Stimulated activated naive CD8-positive, alpha-beta T cell treated with anti-CD3 and anti-CD28 coated beads, Interleukin-15, Interleukin-2, amounts not matched to agents 100 U/mL and 50 U/mL, for 24 hours (primary cell): ENCODE results near the gene HMG20B.
"Not testable (repeated sequence)": the region's sequence is repeated elsewhere in the genome, so short reads cannot be mapped to it uniquely, and the experiment has no call there.

Experiments
- ATAC-seq: fragments of 150-1000 bp; cut with Tn5 transposase; one replicate; pipeline ENCODE4 v1.10.0; 2021
- DNase-seq: peaks from one replicate; pipeline ENCODE4 v3.0.0; 2021

HMG20B gene

DNA sequence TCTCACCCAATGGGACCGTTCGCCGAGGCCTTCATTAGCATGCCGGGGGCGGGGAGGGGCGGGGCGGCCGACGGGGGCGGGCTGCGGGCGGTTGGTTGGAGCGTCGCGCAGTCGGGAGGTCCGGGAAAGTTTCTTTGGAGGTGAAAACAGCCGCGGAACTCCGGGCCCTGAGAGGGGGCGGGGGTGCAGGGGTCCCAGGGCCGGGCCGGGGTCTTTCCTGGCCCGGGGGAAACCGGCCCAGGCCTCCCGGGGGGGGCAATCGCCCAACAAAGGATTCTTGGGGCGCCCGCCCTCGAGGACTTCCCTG is at the start of gene HMG20B:
Gene HMG20B, plus strand, starts transcription at position 90 of the 307 bp plus-strand sequence. CDS start 366 bp downstream, outside the sequence.
- peak; percentile 0 for ATAC-seq
- no peak for DNase-seq

GRCh38 chr19:3523361-3524077 is 49.2 kb upstream of the HMG20B start:
- DNase-seq = no peak
- ATAC-seq = no peak

GRCh38 chr19:3524078-3524842 is 48.5 kb upstream of the HMG20B start:
- ATAC-seq = no peak
- DNase-seq = no peak

GRCh38 chr19:3524904-3525451 is 47.8 kb upstream of the HMG20B start:
- no peak for ATAC-seq

DNA sequence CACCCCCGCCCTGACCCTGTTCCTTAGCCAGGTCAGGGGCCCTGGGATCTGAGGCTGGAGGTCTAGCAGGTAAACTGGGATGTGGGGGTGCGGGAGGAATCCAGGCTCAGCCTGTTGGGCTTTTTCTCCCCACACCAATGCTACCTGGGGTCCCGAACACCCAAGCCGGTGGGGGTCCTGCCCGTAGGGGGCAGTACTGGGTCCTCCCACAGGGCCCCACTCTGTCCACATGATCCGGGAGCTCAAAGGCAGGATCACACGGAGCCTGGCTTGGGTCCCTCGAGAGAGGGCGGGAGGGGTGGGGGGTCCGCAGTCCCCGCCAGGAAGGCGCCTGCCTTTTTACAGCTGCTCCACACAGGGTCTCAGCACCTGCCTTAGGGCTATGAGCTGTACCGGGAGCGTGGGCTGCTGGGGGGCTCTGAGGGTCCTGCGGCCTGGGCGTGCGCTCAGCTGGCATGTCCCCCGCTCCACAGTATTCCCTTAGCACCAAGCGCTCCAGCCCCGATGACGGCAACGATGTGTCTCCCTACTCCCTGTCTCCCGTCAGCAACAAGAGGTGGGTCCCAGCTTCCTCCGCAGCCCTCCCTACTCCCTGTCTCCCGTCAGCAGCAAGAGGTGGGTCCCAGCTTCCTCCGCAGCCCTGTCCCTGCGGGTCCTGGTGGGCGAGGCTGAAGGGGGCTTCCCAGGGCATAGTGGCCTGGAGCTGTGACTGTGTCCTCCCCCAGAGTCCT is 46.1 kb upstream of the HMG20B start:
- ATAC-seq (no peak), DNase-seq (no peak)

More at GRCh38 chr19:3524904-3525451, 47.8 kb upstream of the HMG20B start:
- no peak for DNase-seq

DNA sequence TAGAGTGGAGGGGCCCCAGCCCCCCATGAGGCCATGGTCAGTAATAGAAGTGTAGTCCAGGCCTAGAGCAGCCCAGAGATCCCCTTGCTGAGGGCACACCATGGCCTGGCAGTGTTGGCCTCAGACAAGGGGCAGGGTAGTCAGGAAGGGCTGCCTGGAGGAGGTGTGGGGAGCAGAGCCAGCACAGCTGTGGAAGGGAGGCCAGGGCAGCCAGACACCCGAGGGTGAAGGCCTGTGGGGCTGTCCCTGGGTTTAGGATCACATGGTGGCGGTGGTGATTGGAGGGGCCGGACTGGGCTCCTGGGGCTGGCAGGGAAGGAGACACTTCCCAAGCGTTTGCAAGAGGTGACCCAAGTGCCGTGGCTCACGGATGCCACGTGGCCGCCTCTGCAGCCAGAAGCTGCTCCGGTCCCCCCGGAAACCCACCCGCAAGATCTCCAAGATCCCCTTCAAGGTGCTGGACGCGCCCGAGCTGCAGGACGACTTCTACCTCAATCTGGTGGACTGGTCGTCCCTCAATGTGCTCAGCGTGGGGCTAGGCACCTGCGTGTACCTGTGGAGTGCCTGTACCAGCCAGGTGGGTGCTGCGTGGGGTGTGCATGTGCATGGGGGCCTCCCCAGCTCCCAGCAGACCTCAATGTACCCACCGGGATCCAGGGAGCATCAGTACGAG is 45.4 kb upstream of the HMG20B start:
- no peak for DNase-seq
- no peak for ATAC-seq

DNA sequence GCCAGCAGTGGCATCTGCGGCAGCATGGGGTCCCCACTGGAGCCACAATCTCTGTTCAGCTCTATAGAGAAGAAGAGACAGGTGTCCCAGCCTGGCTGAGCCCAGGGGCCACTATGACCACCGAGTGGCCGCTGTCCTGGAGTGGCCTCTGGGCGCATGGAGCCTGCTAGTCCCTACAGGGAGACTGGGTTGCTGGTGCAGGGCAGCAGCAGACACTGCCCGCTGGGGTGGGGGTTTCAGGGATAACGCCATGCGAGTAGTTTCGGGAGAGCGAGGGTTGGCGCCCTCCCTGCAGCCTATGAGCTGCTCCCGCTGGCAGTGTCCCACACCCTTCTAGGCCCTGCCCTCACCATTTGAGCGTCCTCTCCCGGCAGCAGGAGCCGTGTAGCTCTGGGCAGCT is 44.7 kb upstream of the HMG20B start:
- DNase-seq (no peak), ATAC-seq (no peak)

DNA sequence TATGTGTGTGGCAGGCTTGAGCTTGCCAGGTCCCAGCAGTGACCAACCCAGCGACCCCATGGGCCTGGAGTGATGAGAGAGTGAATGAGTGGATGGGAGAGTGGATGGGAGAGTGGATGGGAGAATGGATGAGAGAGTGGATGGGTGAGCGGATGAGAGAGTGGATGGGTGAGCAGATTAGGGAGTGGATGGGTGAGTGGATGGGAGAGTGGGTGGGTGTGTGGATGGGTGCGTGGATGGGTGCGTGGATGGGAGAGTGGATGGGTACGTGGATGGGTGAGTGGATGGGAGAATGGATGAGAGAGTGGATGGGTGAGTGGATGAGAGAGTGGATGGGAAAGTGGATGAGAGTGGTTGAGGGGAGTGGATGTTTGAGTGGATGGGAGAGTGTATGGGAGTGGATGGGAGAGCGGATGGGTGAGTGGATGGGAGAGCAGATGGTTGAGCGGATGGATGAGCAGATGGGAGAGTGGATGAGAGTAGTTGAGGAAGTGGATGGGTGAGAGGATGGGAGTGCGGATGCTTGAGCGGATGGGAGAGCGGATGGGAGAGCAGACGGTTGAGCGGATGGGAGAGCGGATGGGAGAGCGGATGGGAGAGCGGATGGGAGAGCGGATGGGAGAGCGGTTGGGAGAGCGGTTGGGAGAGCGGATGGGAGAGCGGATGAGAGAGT is 44.1 kb upstream of the HMG20B start:
- ATAC-seq (no peak), DNase-seq (no peak)

DNA sequence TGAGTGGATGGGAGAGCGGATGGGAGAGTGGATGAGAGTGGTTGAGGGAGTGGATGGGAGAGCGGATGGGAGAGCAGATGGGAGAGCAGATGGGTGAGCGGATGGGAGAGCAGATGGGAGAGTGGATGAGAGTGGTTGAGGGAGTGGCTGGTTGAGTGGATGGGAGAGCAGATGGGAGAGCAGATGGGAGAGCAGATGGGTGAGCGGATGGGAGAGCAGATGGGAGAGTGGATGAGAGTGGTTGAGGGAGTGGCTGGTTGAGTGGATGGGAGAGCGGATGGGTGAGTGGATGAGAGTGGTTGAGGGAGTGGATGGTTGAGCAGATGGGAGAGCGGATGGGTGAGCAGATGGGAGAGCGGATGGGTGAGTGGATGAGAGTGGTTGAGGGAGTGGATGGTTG is 43.4 kb upstream of the HMG20B start:
- not testable (repeated sequence) for ATAC-seq, DNase-seq

DNA sequence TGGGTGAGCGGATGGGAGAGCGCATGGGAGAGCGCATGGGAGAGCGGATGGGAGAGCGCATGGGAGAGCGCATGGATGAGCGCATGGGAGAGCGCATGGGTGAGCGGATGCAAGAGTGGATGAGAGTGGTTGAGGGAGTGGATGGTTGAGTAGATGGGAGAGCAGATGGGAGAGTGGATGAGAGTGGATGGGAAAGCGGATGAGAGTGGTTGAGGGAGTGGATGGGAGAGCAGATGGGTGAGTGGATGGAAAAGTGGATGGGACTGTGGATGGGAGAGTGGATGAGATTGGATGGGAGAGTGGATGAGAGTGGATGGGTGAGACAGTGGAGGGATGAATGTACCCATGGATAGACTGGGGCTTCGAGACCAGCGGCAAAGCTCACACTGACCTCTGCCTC is 42.4 kb upstream of the HMG20B start:
- no peak for ATAC-seq
- DNase-seq = no peak

- no peak for ATAC-seq
- no peak for DNase-seq
These were observed 41.0 kb upstream of the HMG20B start for GRCh38 chr19:3531716-3532115.

DNA sequence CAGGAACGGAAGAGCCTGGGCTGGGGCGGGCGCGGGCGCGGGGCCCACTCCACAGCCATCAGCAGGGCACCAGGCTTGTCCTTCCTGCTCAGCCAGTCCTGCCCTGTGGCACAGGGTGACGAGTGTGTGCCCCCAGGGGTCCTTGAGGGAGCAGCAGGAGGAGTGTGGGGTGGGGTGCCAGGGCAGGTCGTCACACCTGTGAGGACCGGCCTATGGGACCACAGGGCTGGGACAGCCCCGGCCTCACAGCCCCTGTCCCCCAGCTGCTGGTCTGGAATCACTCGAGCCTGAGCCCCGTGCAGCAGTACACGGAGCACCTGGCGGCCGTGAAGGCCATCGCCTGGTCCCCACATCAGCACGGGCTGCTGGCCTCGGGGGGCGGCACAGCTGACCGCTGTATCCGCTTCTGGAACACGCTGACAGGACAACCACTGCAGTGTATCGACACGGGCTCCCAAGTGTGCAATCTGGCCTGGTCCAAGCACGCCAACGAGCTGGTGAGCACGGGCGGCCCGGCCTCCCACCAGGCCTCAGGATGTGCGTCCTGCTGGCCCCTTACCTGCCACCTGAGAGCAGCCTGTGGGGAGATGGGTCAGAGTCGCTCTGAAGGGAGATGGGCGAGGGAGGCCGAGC is 40.5 kb upstream of the HMG20B start:
- ATAC-seq (no peak), DNase-seq (no peak)

GRCh38 chr19:3533033-3533432 is 39.7 kb upstream of the HMG20B start:
- ATAC-seq (no peak), DNase-seq (no peak)

DNA sequence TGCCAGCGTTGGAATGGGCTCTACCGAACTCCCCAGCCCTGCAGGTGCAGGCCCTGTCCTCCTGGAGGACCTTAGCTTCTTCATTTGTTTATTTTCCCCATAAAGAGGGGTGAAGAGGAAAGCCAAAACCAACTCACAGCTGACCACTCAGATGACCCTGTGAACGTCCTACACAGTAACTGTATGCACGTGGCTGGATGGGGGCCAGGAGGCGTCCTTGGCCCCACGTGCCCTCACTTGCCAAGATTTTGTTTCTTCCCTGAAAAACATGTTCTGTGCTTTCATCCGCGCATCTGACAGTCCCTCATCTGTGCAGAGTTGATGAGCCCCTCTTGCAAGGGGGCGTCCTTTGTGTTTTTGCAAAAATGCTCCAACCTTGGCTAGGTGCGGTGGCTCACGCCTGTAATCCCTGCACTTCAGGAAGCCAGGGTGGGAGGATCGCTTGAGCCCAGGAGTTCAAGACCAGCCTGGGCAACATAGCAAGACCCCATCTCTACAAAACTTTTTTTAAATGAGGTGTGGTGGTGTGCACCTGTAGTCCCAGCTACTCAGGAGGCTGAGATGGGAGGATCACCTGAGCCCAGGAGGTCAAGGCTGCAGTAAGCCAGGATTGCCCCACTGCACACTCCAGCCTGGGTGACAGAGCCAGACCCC is 39.1 kb upstream of the HMG20B start:
- DNase-seq (no peak), ATAC-seq (no peak)

GRCh38 chr19:3534375-3535234 is 38.1 kb upstream of the HMG20B start:
- no peak for ATAC-seq
- no peak for DNase-seq

- ATAC-seq (no peak), DNase-seq (no peak)
These were observed 37.6 kb upstream of the HMG20B start for GRCh38 chr19:3535235-3535535.

DNA sequence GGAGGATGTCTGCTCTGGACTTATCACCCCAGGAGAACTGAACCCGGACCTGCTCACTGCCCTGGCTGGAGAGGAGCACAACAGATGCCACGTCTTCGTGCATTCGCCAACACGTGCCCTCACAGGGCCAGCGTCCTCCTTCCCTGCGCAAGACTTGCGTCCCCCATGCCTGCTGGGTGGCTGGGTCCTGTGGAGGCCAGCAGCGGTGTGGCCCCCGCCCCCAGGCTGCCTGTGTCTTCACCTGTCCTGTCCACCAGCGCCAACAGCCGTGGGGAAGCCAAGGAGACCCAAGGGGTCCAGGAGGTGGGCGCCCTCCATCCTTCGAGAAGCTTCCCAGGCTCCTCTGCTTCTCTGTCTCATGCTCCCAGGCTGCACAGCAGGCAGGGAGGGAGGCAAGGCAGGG is 37.2 kb upstream of the HMG20B start:
- DNase-seq (no peak), ATAC-seq (no peak)

DNA sequence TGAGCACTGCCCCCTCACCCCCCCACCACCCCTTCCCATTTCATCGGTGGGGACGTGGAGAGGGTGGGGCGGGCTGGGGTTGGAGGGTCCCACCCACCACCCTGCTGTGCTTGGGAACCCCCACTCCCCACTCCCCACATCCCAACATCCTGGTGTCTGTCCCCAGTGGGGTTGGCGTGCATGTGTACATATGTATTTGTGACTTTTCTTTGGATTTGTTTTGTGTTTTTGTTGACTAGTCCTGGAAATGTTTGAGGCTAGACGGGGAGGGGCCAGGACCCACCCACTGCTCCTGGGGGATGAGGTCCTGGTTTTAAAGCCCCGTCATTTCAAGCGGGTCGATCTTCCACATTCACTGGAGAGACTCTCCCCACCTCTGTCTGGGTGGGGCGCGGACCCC is 36.8 kb upstream of the HMG20B start:
- ATAC-seq (no peak), DNase-seq (no peak)

GRCh38 chr19:3536429-3537100 is 36.2 kb upstream of the HMG20B start:
- no peak for ATAC-seq
- no peak for DNase-seq

- no peak for DNase-seq
- no peak for ATAC-seq
These were observed 35.7 kb upstream of the HMG20B start for GRCh38 chr19:3537101-3537437.
